ENCODE data around the gene TBC1D8. TPM values are rescaled to one million over a fixed set of nuclear protein-coding genes. Genes with fewer than 3 reads are reported as not detected.

The TBC1D8 gene
- total and polyA plus RNA-seq, 2 of the 8 experiments (the other 6 are each of a cell fraction or from before 2014, with no cell fraction given): 20.8 to 21.8 TPM

DNA sequence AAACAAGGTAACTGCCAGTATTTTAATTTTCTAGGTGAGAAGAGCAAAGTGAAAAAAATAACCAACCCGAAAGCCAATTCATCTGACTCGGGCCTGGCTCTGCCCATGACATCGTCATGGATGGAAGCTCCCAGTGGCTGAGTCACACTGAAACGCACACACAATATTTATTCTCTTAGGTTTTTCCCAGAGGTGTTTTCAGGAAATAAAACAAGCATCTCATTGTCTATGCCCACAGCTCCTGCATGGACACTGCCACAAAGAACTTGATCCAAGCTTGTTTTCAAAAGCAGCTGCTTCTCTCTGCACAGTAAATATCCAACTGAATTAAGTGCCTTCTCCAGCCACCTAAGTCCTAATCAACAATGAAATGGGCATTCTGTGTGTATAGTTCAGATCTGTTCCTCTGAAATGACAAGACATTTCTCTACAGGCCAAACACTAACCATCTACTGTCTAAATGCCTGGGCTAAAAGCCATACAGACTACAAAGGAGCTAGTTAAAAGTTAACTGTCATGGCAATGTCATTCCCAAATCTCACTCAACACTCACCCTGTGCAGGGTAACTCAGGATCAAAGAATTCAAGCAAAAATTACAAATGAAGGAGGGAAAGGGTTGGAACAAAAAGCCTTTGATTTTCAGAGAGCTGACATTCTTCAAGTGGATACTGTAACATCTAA, 86.2 kb downstream of the TBC1D8 start:
- H3K36me3 ChIP-seq (ENCODE audit: control insufficient read depth in 2 of 4, insufficient read depth in 4 of 4, low read length in 3 of 4): no peaks in the 10 kb centered on the region
- H3K27me3 ChIP-seq (replicated peaks in 1 of 4; ENCODE audit: control insufficient read depth in 3 of 4, extremely low read depth in 1 of 4, insufficient read depth in 3 of 4, low read length in 3 of 4): no peaks in the 10 kb centered on the region
- H4K5ac ChIP-seq (ENCODE audit: insufficient read length, low read depth, low read length): no peak overlapping the region
- peaks cover 0 to 4% (median 1%) of the 10 kb centered on the region in 4 experiments; a peak in 2 of 7 replicates for H3K4me1 ChIP-seq (replicated peaks in 1 of 4; ENCODE audit: control insufficient read depth in 3 of 4, insufficient read depth in 4 of 4, low read length in 3 of 4)
- no peak overlapping the region for H2BK5ac ChIP-seq (ENCODE audit: low read depth, low read length)
- H3K18ac ChIP-seq (ENCODE audit: extremely low read depth, low read length): no peak overlapping the region
- WGBS, 2 experiments (ENCODE audit: extremely low coverage in 1 of 2, insufficient coverage in 1 of 2, insufficient read length in 1 of 2, insufficient replicate concordance in 2 of 2, low coverage in 1 of 2, low lambda C conversion rate in 2 of 2, missing lambda C conversion rate in 1 of 2): 88% methylated on average over 4 of the region's 4 CpGs; no CpG with 5 or more reads in 1 of the 2 experiments
- no peak overlapping the region for H2BK120ac ChIP-seq (replicated peaks; ENCODE audit: low read depth, low read length)
- no peak overlapping the region for H2AK5ac ChIP-seq (ENCODE audit: low read depth, low read length)
- H3K9me3 ChIP-seq (ENCODE audit: insufficient read depth in 2 of 2, low read depth in 1 of 2, low read length in 1 of 2): no peaks in the 10 kb centered on the region
- no peak overlapping the region for H3K9ac ChIP-seq (replicated peaks in 1 of 4; ENCODE audit: extremely low read depth in 1 of 4, low read depth in 3 of 4, low read length in 3 of 4)
- no peak overlapping the region for H4K91ac ChIP-seq (replicated peaks; ENCODE audit: insufficient read length, low read length)
- H3K56ac ChIP-seq (replicated peaks; ENCODE audit: insufficient read length, low read depth, low read length): no peak overlapping the region
- H4K8ac ChIP-seq (ENCODE audit: extremely low read depth, insufficient read depth, low read length): no peak overlapping the region
- ChIA-PET CTCF (ENCODE audit: partially characterized antibody) (interaction anchor here (1.6 to 2.5 kb wide), 2 partner anchors 9 to 27 kb away, joined by 4 to 7 read pairs; no protein-coding TSS in a partner anchor), POLR2A (ENCODE audit: partially characterized antibody) (interaction anchor here (1.0 to 1.2 kb wide), 2 partner anchors 10 to 54 kb away, joined by 3 to 4 read pairs; no protein-coding TSS in a partner anchor)
- DNase-seq (ENCODE audit: low read depth in 1 of 2, low spot score in 2 of 2): no peak
- H3K27ac ChIP-seq (ENCODE audit: low read depth, low read length): no peak overlapping the region
- H2BK15ac ChIP-seq (ENCODE audit: low read length): no peak overlapping the region
- no peaks in the 10 kb centered on the region for H4K20me1 ChIP-seq (replicated peaks in 1 of 2; ENCODE audit: control insufficient read depth in 1 of 2, insufficient read depth in 2 of 2, low read length in 2 of 2)
- no peak for FAIRE-seq
- no peak overlapping the region for H3K4ac ChIP-seq (replicated peaks; ENCODE audit: insufficient read length, low read depth, low read length)
- H2BK12ac ChIP-seq (ENCODE audit: low read depth, low read length): no peak overlapping the region
- H3K14ac ChIP-seq (ENCODE audit: insufficient read length): no peak overlapping the region
- TF ChIP-seq SAP30 (IDR thresholded peaks at IDR 0.05; ENCODE audit: insufficient read depth, insufficient replicate concordance, low read length): no peak
- TF ChIP-seq SRF (IDR thresholded peaks at IDR 0.05; ENCODE audit: low read depth, low read length): no peak
- TF ChIP-seq CEBPB (IDR thresholded peaks at IDR 0.05; ENCODE audit: low read depth, low read length): no peak
- no peak for TF ChIP-seq NRF1 (IDR thresholded peaks at IDR 0.05; ENCODE audit: low read depth, low read length)
- no peak for TF ChIP-seq BCL11A (IDR thresholded peaks at IDR 0.05; ENCODE audit: low read depth in 2 of 2, low read length in 2 of 2)
- no peak for TF ChIP-seq TAF1 (IDR thresholded peaks at IDR 0.05; ENCODE audit: low read depth, low read length)
- no peaks in the 10 kb centered on the region for H3K23me2 ChIP-seq (ENCODE audit: low read depth, low read length)
- no peaks in the 10 kb centered on the region for H3K79me2 ChIP-seq (ENCODE audit: control insufficient read depth in 1 of 2, insufficient read depth in 2 of 2, low read length in 2 of 2)
- no peak overlapping the region for H2BK20ac ChIP-seq (ENCODE audit: low read length)
- H2AFZ ChIP-seq (ENCODE audit: low read length): no peak overlapping the region
- no peaks in the 10 kb centered on the region; the same call in 1 of the 2 replicates for H3K79me1 ChIP-seq (ENCODE audit: low read depth, low read length)
- no peak overlapping the region for H3K4me3 ChIP-seq (ENCODE audit: extremely low read depth in 1 of 4, insufficient read depth in 2 of 4, low read depth in 3 of 4, low read length in 4 of 4)
- H3K4me2 ChIP-seq (ENCODE audit: insufficient read depth in 1 of 2, low read depth in 2 of 2, low read length in 2 of 2): no peak overlapping the region
- no peak overlapping the region for H3K23ac ChIP-seq (ENCODE audit: insufficient read length)
